ENCODE results near the gene TCERG1L. TPM values are rescaled to one million over a fixed set of nuclear protein-coding genes. Genes with fewer than 3 reads are reported as not detected.

TCERG1L gene
- total RNA-seq, 2 donors from 2014 or later: 1.6 to 4.5 TPM

GRCh38 chr10:131070856-131071255 lies 240.7 kb downstream of the TCERG1L start:
- Mint-ChIP-seq H3K4me1 (peaks cover 17% of the 10 kb centered on the region), H3K36me3 (ENCODE audit: low read depth) (no peaks in the 10 kb centered on the region), H3K9me3 (no peaks in the 10 kb centered on the region), H3K27me3 (ENCODE audit: insufficient read depth) (no peaks in the 10 kb centered on the region), H3K4me3 (no peak overlapping the region), H3K27ac (no peak overlapping the region)
- Histone ChIP-seq H3K27me3 (ENCODE audit: control insufficient read depth, insufficient read depth, low read length, poor library complexity, severe bottlenecking) (no peaks in the 10 kb centered on the region), H3K4me3 (ENCODE audit: low read length) (no peak overlapping the region), H3K4me1 (ENCODE audit: control insufficient read depth, insufficient read depth, low read length) (peaks cover 2% of the 10 kb centered on the region), H3K27ac (ENCODE audit: low read depth, low read length) (no peak overlapping the region), H3K9me3 (ENCODE audit: control insufficient read depth, low read length) (no peaks in the 10 kb centered on the region), H3K9ac (ENCODE audit: extremely low read depth, low read length, poor library complexity, severe bottlenecking) (no peak overlapping the region), H3K36me3 (ENCODE audit: control insufficient read depth, insufficient read depth, low read length) (no peaks in the 10 kb centered on the region)
- 88 to 89% methylated on average over 5 to 7 of the region's 7 CpGs for WGBS, 2 experiments (ENCODE audit: insufficient coverage in 1 of 2, insufficient read length in 1 of 2)
- TF ChIP-seq, protein P1, sequence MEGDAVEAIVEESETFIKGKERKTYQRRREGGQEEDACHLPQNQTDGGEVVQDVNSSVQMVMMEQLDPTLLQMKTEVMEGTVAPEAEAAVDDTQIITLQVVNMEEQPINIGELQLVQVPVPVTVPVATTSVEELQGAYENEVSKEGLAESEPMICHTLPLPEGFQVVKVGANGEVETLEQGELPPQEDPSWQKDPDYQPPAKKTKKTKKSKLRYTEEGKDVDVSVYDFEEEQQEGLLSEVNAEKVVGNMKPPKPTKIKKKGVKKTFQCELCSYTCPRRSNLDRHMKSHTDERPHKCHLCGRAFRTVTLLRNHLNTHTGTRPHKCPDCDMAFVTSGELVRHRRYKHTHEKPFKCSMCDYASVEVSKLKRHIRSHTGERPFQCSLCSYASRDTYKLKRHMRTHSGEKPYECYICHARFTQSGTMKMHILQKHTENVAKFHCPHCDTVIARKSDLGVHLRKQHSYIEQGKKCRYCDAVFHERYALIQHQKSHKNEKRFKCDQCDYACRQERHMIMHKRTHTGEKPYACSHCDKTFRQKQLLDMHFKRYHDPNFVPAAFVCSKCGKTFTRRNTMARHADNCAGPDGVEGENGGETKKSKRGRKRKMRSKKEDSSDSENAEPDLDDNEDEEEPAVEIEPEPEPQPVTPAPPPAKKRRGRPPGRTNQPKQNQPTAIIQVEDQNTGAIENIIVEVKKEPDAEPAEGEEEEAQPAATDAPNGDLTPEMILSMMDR (conservative IDR thresholded peaks at IDR 0.05): no peak
- DNase-seq: no peak

DNA sequence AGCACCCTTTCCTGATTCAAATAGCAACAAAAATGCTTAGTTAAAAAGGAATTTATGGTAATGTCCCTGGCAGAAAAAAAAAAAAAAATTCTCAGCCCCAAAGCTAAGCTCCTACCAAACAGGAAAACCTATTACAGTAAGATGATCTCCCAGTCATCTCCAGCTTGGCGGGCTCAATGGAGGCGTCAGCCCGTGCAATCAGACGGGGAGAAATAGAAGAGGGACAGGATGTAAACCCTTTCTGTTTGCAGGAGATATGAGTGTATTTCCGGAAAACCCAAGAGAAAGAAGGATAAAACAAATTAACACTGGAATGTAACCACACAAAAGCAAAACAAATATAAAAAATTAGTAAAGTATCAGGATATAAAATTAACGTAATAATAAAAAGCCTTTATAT lies 242.8 kb downstream of the TCERG1L start:
- H3K4me3 ChIP-seq (ENCODE audit: low read length): no peak overlapping the region
- TF ChIP-seq, protein P1 (conservative IDR thresholded peaks at IDR 0.05): no peak
- H3K36me3 ChIP-seq (ENCODE audit: control insufficient read depth, insufficient read depth, low read length): no peaks in the 10 kb centered on the region
- no peak overlapping the region for H3K9ac ChIP-seq (ENCODE audit: extremely low read depth, low read length, poor library complexity, severe bottlenecking)
- no peaks in the 10 kb centered on the region for H3K9me3 ChIP-seq (ENCODE audit: control insufficient read depth, low read length)
- no peak overlapping the region for H3K27ac Mint-ChIP-seq
- H3K4me1 Mint-ChIP-seq: peaks cover 22% of the 10 kb centered on the region
- H3K36me3 Mint-ChIP-seq (ENCODE audit: low read depth): no peaks in the 10 kb centered on the region
- H3K27me3 ChIP-seq (ENCODE audit: control insufficient read depth, insufficient read depth, low read length, poor library complexity, severe bottlenecking): no peaks in the 10 kb centered on the region
- DNase-seq: no peak
- no peak overlapping the region for H3K27ac ChIP-seq (ENCODE audit: low read depth, low read length)
- H3K4me3 Mint-ChIP-seq: no peak overlapping the region
- 63 to 94% methylated on average over 3 to 4 of the region's 6 CpGs for WGBS, 2 experiments (ENCODE audit: insufficient coverage in 1 of 2, insufficient read length in 1 of 2)
- H3K9me3 Mint-ChIP-seq: no peaks in the 10 kb centered on the region
- H3K4me1 ChIP-seq (ENCODE audit: control insufficient read depth, insufficient read depth, low read length): peaks cover 2% of the 10 kb centered on the region
- no peaks in the 10 kb centered on the region for H3K27me3 Mint-ChIP-seq (ENCODE audit: insufficient read depth)

DNA sequence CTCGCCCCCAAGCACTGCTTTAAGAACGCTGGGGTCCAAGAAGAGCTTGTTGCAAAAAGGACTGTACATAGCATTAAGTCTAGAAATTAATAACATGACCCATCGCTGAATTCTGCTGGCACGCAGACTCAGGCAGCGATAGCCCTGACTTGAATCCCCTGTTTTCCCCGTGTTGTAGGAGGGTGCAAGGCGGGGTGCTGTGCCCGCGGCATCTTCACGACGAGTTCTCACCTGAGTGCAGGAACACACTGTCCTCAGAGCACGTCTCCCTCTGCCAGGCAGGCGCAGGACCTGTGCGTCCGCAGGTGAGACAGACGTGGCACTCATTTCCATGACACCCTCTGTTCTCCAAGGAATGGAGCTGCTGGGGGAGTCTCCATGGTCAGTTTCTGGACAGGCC lies 243.2 kb downstream of the TCERG1L start:
- Histone ChIP-seq H3K4me3 (ENCODE audit: low read length) (no peak overlapping the region), H3K27me3 (ENCODE audit: control insufficient read depth, insufficient read depth, low read length, poor library complexity, severe bottlenecking) (no peaks in the 10 kb centered on the region), H3K9me3 (ENCODE audit: control insufficient read depth, low read length) (no peaks in the 10 kb centered on the region), H3K27ac (ENCODE audit: low read depth, low read length) (no peak overlapping the region), H3K9ac (ENCODE audit: extremely low read depth, low read length, poor library complexity, severe bottlenecking) (no peak overlapping the region), H3K36me3 (ENCODE audit: control insufficient read depth, insufficient read depth, low read length) (no peaks in the 10 kb centered on the region), H3K4me1 (ENCODE audit: control insufficient read depth, insufficient read depth, low read length) (peaks cover 2% of the 10 kb centered on the region)
- Mint-ChIP-seq H3K36me3 (ENCODE audit: low read depth) (no peaks in the 10 kb centered on the region), H3K9me3 (no peaks in the 10 kb centered on the region), H3K27ac (no peak overlapping the region), H3K27me3 (ENCODE audit: insufficient read depth) (no peaks in the 10 kb centered on the region), H3K4me3 (no peak overlapping the region), H3K4me1 (peaks cover 22% of the 10 kb centered on the region)
- DNase-seq: no peak
- TF ChIP-seq, protein P1 (conservative IDR thresholded peaks at IDR 0.05): no peak
- WGBS, 2 experiments (ENCODE audit: insufficient coverage in 1 of 2, insufficient read length in 1 of 2): 93 to 94% methylated on average over 15 to 16 of the region's 16 CpGs

Data from endodermal cell (in vitro differentiated cells).